GM12801 (cell line): ENCODE data around the gene VDAC1.

Experiments
- CTCF ChIP-seq: IDR thresholded peaks from one replicate; pipeline ENCODE4 v1.5.1; 2011; ENCODE audit warnings: control low read depth; ENCODE audit not compliant: insufficient read length; ENCODE audit errors: extremely low read depth

VDAC1 gene

GRCh38 chr5:134006115-134006514 is 1.3 kb upstream of the VDAC1 start:
- no peak for TF ChIP-seq CTCF

GRCh38 chr5:134005417-134006061 is 764 bp upstream of the VDAC1 start:
- TF ChIP-seq CTCF: no peak

GRCh38 chr5:134003817-134004625 is 754 bp downstream of the VDAC1 start:
- TF ChIP-seq CTCF: no peak

GRCh38 chr5:134003064-134003816 is 1.5 kb downstream of the VDAC1 start:
- no peak for TF ChIP-seq CTCF

GRCh38 chr5:134001938-134002731 is 2.6 kb downstream of the VDAC1 start:
- no peak for TF ChIP-seq CTCF

GRCh38 chr5:134000696-134001453 is 3.9 kb downstream of the VDAC1 start:
- no peak for TF ChIP-seq CTCF
